ENCODE measurements around the gene GZF1.
"Not testable (repeated sequence)": the region's sequence is repeated elsewhere in the genome, so short reads cannot be mapped to it uniquely, and the experiment has no call there.

GZF1 gene

GRCh38 chr20:23346002-23346401 is 16.0 kb upstream of the GZF1 start:
- no peak for DNase-seq (ENCODE audit: low read depth in 2 of 2)

DNA sequence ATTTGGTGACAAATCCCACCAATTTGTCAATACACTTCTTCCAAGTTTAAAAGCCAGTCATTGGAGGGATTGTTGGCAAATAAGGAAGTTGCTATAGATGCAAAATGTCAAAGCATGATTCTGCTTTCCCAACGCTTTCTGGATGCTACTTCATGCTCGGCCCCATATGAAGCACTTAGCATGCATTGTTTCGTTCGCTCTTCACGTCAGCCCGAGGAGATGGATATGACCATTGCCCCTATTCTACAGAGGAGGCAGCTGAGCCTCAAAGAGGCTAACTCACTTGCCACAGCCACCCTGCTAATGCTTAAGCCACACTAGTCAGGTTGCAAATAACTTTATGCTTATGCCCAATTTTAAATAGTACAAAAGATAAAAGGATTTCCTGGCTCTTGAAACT is 14.2 kb upstream of the GZF1 start:
- DNase-seq (ENCODE audit: low read depth in 2 of 2), result no peak

GRCh38 chr20:23348510-23348909 is 13.5 kb upstream of the GZF1 start:
- DNase-seq (ENCODE audit: low read depth in 2 of 2), result not testable (repeated sequence)

DNA sequence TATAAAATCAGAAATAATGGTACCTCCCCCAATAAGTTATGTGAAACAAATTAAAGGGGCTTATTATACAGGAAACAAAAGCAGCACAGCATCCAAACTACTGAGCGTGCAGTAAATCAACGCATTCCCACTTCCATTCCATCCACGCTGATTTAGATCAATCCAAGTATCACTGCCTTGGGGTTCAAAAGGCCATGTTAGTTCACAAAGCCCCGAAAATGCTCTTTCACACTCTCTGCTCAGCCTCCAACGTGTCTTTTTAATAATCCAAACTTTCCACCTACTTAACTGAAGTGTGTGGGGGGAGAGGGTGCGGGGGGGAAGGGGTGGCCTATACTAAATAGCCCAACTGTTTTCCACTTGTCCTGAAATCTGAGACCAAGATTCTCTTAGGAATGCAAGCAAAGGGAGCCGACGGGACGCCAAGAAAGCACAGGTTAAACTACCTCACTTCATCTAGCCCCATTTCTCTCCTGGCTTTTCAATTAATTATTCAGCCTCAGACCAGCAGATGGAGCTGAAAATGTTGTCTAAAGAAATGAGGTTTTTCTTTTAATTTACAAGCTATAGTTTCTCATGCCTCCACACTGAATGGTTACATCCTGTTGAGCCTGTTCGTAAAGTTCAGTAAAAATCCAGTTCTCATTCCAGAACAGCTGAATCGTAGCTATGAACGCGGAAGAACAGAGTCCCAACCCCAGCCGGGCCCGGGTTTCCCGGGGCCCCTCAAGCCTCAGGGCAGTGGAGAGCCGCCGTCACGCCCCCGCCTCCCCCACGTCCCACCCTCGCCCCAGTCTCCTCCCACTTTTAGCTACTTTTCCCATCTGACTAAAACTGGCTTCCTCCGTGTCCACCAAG is 12.4 kb upstream of the GZF1 start:
- DNase-seq (ENCODE audit: low read depth in 2 of 2), result peak; percentile 47 to 64

GRCh38 chr20:23350196-23350903 is 11.6 kb upstream of the GZF1 start, which contains the start of gene NXT1:
Gene NXT1 (plus strand): TSS chr20:23350791. CDS start chr20:23354042, 3,251 bp downstream.
- DNase-seq (ENCODE audit: low read depth in 2 of 2), result peak; percentile 92

DNA sequence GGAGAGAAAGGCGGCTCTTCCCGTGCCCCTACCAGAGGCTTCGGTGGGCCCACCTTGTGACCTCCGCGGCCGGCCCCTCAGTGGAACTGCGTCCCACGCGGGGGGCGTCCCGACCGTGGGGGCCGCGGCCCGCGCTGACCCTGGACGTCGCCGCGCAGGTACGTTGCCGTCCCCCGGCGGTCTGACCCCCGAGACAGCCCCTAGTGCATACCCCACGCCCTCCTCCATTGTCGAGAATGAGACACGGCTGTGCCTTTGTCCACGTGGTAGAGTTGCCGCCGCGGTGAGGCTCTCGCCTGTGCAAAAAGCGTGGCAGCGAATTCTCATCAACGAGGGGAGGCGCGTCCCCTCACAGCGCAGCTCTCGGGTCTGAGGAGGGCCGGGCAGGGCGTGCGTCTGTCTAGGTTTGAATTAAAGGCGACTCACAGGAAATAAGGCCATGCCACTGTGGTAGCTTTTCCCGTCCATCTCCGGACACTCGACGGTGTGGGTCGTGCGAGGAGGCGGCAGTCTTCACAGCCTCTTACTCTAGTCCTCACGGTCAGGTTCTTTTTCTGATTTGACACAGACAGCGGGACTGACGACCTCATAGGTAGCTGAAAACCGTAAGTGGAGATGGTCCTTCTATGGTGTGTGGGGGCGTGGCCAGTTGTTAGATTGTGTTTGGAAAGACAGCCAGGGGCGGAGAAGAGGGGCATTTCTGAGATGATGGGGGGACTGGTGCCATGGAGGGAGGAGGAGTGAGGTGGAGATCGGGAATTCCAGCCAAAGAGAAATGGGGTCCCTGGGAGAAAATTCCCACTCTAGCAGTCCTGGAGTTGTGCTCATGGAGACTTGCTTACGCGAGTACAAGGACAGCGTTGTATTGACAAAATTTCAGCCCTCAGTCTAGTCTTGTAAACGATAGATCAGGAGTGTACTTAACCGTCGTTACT is 10.8 kb upstream of the GZF1 start:
- peak in 1 of 2 donors; percentile 21 for DNase-seq (ENCODE audit: low read depth in 2 of 2)

- DNase-seq (ENCODE audit: low read depth in 2 of 2), result no peak
Observed at GRCh38 chr20:23356203-23356602, 5.8 kb upstream of the GZF1 start.

DNA sequence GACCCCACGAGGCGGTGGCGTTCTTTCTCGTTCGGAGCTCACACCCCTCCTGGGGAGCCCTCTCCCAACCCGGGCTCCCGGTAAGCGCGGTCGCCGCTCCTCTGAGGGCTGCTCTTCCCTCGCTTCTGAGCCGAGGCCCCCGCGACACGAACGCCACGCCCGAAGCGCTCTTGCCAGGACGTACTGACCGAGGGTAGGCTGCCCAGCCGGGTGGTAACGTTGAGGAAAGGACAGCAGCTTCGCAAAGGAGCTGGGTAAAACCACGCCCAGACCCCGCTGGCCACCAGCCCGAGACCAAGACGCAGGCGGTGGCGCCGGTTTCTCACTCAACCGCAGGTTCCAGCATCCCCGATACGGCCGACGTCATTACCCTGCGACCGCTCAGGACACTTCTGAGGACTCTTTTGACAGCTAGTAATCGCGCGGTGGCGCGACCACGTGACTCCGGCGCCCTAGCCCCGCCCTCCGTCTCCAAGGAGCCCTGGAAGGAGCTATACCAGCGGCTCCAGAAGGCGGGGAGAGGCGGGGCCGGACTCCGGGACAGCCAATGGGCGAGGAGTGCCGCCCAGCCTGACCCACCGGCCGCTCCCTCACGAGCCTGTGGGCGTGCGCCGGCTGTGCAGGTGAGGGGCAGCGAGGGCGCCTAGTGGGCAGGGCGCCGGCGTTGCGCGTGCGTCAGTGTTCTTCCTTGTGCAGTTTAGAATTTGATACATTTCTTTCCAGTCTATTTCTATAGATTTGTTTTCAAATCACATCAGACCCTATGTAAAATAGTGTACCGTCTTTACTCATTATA is 4.0 kb upstream of the GZF1 start:
- peak; percentile 100 for DNase-seq (ENCODE audit: low read depth in 2 of 2)

GRCh38 chr20:23358563-23358906 is 3.4 kb upstream of the GZF1 start:
- no peak for DNase-seq (ENCODE audit: low read depth in 2 of 2)

DNA sequence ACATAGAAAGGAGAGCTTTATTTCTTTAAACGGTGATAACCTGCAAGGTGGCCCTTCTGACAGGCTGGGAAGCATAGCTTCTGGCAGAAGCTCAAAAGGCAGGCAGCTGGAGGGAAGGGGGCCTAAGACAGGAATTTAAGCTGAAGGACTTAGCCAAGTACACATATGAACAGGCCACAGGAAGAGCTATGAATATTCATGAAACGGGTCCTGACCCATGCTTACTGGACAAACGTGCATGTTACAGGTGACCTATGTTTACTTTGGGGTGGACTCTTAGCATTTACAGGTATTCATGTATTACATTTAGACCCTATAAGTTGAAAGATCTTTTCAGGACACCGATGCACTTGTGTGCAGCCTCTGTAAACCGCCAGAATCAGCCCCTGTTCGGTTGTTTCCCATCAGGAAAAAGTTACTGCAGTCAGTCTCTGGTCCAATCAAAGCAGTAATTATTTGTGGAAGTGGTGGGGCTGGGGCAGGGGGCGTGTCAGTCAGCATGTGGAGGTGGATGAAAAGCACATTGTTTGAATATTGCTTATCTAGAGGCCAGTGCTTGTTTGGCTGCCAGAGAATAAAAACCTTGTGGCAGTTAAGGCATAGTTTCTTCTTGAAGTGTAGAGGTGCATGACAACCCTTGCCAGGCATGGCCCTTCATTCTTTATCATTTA is 2.9 kb upstream of the GZF1 start:
- no peak for DNase-seq (ENCODE audit: low read depth in 2 of 2)

- no peak for DNase-seq (ENCODE audit: low read depth in 2 of 2)
Observed at GRCh38 chr20:23360531-23360930, 1.5 kb upstream of the GZF1 start.

DNA sequence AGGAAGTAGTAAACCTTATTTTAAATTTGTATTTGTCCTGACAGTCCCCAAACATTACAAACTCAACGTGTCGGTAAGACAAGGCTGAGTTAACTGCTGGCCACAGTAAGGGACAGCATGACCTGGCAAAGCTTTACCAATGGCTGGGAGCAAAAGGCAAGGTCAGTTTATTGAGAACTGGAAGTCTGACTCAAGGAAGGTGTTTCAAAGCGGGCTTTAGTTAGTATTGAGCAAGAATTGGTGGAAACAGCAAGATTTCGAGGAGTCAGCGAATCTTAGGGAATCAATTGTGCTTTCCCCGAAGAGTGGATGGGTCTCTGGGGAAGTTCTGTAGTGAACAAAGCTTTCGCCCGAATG is 885 bp upstream of the GZF1 start:
- no peak for DNase-seq (ENCODE audit: low read depth in 2 of 2)

- no peak for DNase-seq (ENCODE audit: low read depth in 2 of 2)
Observed at GRCh38 chr20:23362392-23363256, 642 bp downstream of the GZF1 start.

GRCh38 chr20:23363257-23363649 is 1.3 kb downstream of the GZF1 start:
- DNase-seq (ENCODE audit: low read depth in 2 of 2), result no peak

DNA sequence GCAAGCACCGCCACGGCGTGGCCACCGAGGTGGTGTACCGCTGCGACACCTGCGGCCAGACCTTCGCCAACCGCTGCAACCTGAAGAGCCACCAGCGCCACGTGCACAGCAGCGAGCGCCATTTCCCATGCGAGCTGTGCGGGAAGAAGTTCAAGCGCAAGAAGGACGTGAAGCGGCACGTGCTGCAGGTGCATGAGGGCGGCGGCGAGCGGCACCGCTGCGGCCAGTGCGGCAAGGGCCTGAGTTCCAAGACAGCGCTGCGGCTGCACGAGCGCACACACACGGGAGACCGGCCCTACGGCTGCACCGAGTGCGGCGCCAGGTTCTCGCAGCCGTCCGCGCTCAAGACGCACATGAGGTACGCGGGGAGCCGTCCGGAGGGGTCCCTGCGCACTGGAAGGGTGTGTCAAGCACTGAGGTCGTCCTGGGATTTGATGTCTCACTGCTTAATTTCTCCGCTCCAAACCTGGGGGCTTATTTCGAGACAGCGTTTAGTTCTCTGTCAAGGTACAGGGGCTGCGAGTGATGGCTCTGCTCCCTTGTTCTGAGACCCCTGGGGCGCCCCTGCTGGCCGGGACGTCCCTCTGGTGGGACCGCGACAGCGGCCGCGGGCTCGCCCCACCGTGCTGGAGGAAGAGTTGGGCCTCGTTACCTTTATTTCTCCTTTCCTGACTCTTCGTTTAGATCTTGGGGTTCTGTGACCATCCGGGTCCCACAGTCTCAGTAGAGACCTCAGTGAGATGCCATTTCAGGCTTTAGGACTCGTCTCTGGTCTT is 3.6 kb downstream of the GZF1 start:
- DNase-seq (ENCODE audit: low read depth in 2 of 2), result no peak

DNA sequence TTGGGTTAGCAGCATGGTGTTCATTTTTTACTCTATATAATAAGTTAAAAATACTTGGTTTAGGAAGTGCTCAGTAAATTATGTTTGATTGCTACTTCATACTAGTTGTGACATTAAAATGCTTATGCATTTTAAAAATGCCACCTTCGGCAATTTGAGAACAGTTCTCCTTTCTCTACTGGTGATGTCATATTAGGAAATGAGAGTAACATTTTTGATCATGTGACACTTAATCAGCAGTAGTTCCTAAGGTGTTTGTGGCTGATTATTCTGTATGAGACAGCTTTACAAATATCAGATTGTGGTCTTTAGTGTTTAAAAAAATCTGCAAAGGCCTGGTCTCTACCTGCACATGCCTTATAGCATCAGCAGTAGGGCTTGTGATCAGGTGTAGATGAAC is 4.4 kb downstream of the GZF1 start:
- no peak for DNase-seq (ENCODE audit: low read depth in 2 of 2)

DNA sequence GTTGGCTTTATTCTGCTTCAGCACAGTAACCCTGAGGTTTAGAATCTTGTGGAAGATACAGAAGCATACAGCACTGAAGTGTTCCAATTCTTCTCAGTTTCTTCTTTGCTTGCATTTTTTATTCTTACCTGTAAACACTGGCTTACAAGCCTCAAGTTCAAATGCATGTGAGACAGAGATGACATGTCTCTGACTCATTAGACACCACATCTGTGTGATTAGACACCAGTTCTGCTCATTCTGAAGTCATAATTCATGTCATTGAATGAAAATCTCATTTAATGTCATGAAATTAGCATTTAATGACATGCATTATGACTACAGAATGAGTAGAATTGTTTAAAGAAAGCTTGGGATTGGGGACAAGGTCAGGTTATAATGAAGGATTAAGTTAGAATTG is 5.8 kb downstream of the GZF1 start:
- DNase-seq (ENCODE audit: low read depth in 2 of 2), result no peak

- no peak for DNase-seq (ENCODE audit: low read depth in 2 of 2)
Observed at GRCh38 chr20:23368316-23369071, 6.5 kb downstream of the GZF1 start.

Measured in stimulated activated CD8-positive, alpha-beta memory T cell treated with anti-CD3 and anti-CD28 coated beads, Interleukin-7, amount 100 ng/mL, for 1 hour (primary cell).